Prostate gland (tissue), 2 donors: ENCODE measurements around the gene NUTM2D. TPM values are rescaled to one million over a fixed set of nuclear protein-coding genes. Genes with fewer than 3 reads are reported as not detected.
"Not testable (repeated sequence)": the region's sequence is repeated elsewhere in the genome, so short reads cannot be mapped to it uniquely, and the experiment has no call there.

Source experiments
- DNase-seq: peaks from one replicate; pipeline ENCODE4 v3.0.0-alpha.2; 2019; ENCODE audit warnings: low spot score
- H3K27ac ChIP-seq, 2 donors: fragments of 200-600 bp; sonication (generic); 2 replicates each; pipeline ENCODE4 v1.5.1; 2017 to 2019
- H3K27me3 ChIP-seq: fragments of 200-600 bp; sonication (generic); replicated peaks from 2 replicates; pipeline ENCODE4 v1.5.1; 2019; ENCODE audit not compliant: insufficient read depth
- H3K36me3 ChIP-seq, 2 donors: fragments of 200-600 bp; sonication (generic); 1 replicate in 1 of 2; 2 replicates in 1 of 2; pipeline versions ENCODE4 v1.5.1 to v1.8.1; 2017 to 2019
- H3K4me1 ChIP-seq: fragments of 200-600 bp; sonication (generic); replicated peaks from 2 replicates; pipeline ENCODE4 v1.5.1; 2019
- H3K4me3 ChIP-seq, 2 donors: fragments of 200-600 bp; sonication (generic); 2 replicates each; pipeline ENCODE4 v1.5.1; 2017 to 2019
- H3K9me3 ChIP-seq: fragments of 200-600 bp; sonication (generic); 2 replicates; pipeline ENCODE4 v1.5.1; 2017
- WGBS: methylation state at CpG from one replicate; pipeline ENCODE4 v1.1.5; 2018; 5-methylcytosine and 5-hydroxymethylcytosine counted together
- intact Hi-C: fragments of 100-400 bp; cut with DNase I; formaldehyde crosslinking; loops from one replicate; pipeline ENCODE4 v1.14.2; 2022
- small RNA-seq, 2 donors: library from RNA; depleted of rRNA; stranded (forward); fragments of <200 nt; gene quantifications; one replicate each; pipeline ENCODE3, GENCODE V24; 2016
- total RNA-seq, 2 donors: library from RNA; depleted of rRNA; stranded (reverse); fragments of >200 nt; gene quantifications; one replicate each; pipeline ENCODE4 v1.1.0, GENCODE V29; 2016

NUTM2D gene
- total RNA-seq, 2 donors from 2014 or later: 7.8 to 13.0 TPM

DNA sequence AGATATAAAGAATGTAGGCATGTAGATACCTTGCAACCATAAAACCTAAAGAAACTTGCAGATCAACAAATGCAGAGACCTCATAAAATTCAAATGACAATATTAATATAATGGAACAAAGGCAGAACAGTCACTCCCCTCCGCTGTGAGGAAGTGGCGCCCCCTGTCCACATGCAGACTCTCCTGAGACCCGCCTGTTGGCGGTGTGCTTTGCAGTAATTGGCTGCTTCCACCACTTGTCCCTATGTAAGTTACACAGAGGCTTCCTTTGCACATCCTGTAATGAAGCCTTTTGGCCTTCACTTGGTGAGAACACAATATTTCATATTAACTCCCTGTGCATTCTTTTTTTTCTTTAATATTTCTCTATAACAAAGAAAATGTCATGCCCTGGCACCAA, 21.6 kb downstream of the NUTM2D start:
- H3K4me1 ChIP-seq, H3K36me3 ChIP-seq, H3K9me3 ChIP-seq, H3K4me3 ChIP-seq, H3K27me3 ChIP-seq, H3K27ac ChIP-seq, DNase-seq, intact Hi-C loops: not testable (repeated sequence)
- 80% methylated on average over 4 of the region's 4 CpGs for WGBS

DNA sequence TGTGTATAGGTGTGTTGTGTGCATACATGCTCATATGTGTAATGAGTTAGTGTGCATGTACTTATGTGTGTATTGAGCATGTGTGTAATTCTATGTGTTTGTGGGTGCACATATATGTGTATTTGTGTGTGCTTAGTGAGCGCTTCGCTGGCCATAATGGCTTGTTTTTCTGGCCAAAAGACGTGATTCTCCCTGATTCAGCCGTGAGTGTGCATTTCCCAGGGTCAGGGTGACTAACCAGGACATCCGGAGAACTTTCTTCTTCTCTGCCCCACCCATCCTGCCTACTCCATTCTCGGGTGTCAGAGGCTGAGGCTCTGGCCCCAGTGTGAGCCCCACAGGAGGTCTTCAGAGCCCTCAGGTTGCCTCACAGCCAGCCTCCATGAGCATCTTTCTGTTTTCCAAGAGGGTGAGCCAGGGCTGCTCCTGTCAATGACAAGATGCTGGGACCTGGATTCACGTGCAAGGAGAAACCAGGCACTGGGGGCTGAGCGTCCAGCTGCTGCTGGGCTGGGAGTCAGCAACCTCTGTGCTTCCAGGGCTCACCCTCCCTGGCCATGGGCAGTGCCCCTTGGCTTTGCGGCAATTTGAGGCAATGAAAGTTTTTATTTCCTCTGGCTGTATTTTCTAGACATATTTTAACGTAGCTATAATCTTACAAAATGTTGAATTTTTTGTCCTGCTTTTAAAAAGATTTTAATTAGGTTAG, 25.8 kb downstream of the NUTM2D start:
- H3K4me3 ChIP-seq, intact Hi-C loops, DNase-seq, H3K4me1 ChIP-seq, H3K27ac ChIP-seq, H3K36me3 ChIP-seq, H3K9me3 ChIP-seq, H3K27me3 ChIP-seq: not testable (repeated sequence)
- WGBS: 83% methylated on average over 9 of the region's 10 CpGs

DNA sequence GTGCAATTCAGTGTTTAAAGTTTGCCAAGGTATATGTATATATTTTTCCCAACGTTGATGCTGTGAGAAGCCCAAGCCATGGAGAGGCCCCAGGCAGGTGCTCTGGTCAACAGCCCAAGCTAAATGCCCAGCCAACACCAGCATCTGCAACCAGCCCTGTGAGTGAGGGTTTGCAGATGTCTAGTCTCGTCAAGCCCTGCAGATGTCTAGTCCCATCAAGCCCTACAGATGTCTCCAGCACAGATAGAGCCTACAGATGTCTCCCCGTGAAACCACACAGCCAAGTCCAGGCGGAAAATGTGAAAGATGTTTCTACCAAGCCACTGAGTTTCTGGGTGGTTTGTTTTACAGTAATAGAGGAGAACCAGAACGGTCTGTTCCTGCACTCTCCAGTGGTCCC, 26.7 kb downstream of the NUTM2D start:
- H3K9me3 ChIP-seq, H3K27me3 ChIP-seq, DNase-seq, intact Hi-C loops, H3K4me1 ChIP-seq, H3K27ac ChIP-seq, H3K4me3 ChIP-seq, H3K36me3 ChIP-seq: not testable (repeated sequence)
- WGBS: 83% methylated on average over 4 of the region's 5 CpGs

DNA sequence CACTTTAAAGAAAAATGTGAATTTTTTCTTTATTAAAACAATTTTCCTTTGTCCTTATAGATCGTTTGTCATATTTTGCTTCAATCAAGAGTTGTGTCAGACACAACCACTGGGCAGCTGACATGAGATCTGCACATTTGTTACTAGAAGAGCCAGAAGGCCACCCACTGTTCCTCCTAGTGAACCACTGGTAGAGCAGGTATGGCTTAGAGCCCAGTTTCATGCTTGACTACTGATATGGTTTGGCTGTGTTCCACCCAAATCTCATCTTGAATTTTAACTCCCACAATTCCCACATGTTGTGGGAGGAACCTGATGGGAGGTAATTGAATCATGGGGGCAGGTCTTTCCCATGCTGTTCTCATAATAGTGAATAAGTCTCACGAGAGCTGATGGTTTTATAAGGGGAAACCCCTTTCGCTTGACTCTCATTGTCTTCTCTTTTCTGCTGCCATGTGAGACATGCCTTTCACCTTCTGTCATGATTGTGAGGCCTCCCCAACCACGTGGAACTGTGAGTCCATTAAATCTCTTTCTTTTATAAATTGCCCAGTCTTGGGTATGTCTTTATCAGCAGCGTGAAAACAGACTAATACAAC, 28.3 kb downstream of the NUTM2D start:
- DNase-seq, H3K9me3 ChIP-seq, H3K36me3 ChIP-seq, intact Hi-C loops, H3K4me1 ChIP-seq, H3K4me3 ChIP-seq, H3K27me3 ChIP-seq, H3K27ac ChIP-seq: not testable (repeated sequence)
- 52% methylated on average over 4 of the region's 5 CpGs for WGBS

DNA sequence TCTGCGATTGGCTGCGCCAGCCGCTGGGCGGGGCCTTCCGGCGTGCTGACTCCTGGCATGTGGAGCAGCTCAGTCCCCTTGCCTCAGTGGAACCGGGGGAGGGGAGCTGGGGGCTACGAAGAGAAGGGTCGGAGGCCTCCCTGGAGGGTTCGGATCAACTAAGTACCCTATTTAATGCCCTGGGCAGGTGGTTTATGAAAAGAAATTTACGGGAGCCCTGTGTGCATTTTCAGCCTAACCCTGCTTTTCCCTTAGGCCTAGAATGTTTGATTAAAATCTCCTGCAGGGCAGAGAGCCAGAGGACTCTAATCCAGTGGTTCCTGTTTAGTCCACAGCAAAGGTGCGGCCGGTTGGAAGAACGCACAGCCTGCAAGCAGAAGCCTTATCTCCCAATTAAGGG, 33.8 kb downstream of the NUTM2D start:
- H3K4me3 ChIP-seq, H3K9me3 ChIP-seq, H3K27me3 ChIP-seq, DNase-seq, H3K36me3 ChIP-seq, H3K27ac ChIP-seq, H3K4me1 ChIP-seq, intact Hi-C loops: not testable (repeated sequence)
- 22% methylated on average over 8 of the region's 14 CpGs for WGBS

DNA sequence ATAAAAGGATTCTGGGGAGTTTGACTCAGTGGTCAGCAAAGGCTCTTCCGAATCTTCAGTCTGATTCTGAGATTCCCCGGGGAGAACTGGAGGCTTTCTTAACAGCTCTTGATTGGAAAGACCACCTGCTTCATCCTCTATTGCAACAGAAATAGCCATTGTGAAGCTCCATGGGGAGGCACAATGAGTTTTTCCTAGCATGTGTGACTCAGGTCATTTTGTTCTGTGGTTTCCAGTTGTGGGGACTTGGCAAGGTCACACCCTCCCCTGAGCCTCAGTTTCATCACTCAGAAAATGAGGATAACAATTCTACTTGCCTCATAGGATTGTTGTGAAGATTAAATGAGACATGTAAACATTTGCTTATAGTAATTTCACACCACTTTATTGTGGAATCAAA, 38.7 kb downstream of the NUTM2D start:
- H3K4me3 ChIP-seq, H3K36me3 ChIP-seq, H3K9me3 ChIP-seq, intact Hi-C loops, DNase-seq, H3K27me3 ChIP-seq, H3K27ac ChIP-seq, H3K4me1 ChIP-seq: not testable (repeated sequence)
- 78% methylated on average over 2 of the region's 2 CpGs for WGBS

DNA sequence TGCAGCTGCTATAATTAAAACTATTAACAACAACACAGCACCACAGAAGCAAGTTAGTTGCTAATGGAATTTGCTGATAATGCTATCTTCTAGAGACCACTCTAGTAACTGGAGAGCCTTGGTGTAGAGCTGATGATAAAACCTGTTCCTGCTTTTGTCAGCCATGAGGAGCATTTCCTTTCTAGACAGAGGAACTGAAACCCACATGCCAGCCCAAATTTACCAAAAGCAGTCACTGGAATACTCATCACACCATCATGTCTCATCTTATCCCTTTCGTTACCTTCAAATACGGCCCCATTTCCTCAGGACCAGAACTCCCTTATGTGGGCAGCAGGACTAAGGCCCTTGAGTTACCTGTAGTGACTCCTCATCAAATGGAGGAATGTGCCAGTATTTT, 40.9 kb downstream of the NUTM2D start:
- 94% methylated on average over 2 of the region's 2 CpGs for WGBS
- H3K27me3 ChIP-seq, DNase-seq, intact Hi-C loops, H3K9me3 ChIP-seq, H3K4me1 ChIP-seq, H3K27ac ChIP-seq, H3K4me3 ChIP-seq, H3K36me3 ChIP-seq: not testable (repeated sequence)

DNA sequence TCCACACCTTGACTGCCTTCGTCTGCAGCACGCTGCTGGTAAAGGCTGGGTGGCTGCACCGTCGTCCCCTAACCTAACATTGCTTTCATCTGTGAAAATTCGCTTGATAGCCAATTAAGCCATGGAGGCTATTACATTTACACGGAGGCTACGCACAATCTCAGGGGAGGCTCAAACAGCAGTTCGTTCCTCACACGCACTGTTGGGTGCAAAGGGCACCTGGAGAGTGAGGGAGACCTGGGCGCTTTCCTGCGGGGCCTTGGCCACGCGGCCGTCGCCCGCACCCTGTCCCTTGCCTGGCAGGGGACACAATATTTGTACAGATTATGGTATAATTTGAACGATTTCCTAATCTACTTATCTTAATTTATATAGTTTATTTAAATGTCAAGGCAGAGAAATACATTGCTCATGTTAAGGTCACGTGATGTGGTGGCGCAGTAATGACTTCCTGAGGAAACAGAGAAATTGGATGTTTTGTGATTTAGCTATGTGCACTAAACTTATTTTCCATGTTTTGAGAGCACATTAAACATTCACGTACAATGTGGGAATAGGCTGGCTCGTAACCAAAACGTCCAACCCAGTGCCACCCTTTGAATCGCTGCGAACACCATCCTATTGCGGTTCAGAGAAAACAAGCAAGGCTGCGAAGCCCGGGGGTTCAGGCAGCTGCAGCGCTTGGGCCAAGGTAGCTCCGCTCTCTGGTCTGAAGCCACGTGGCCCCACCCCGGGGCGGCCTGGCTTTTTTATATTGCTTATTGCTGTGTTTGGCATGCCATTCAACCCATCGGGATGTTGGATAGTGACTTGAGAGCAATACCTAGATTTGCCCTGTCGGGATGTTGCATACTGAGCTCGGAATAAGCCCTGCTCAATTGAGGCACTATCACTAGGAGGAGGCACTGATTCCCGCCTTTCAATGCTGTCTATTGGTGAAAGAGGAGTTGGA, 50.2 kb downstream of the NUTM2D start:
- H3K4me1 ChIP-seq, H3K4me3 ChIP-seq, H3K27ac ChIP-seq, intact Hi-C loops, H3K27me3 ChIP-seq, H3K36me3 ChIP-seq, DNase-seq, H3K9me3 ChIP-seq: not testable (repeated sequence)
- 37% methylated on average over 36 of the region's 36 CpGs for WGBS

DNA sequence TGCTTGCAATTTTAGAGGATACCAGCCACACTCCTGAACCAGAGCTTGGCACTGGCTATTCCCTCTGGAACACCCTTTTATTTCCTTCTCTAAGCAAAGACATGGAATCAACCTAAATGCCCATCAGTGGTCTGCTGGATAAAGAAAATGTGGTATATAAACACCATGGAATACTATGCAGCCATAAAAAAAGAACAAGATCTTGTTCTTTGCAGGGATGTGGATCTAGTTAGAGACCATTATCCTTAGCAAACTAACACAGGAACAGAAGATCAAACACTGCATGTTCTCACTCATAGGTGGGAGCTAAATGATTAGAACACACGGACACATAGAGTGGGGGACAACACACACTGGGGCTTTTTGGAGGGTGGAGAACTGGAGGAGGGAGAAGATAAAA, 56.4 kb downstream of the NUTM2D start:
- H3K27ac ChIP-seq, DNase-seq, H3K36me3 ChIP-seq, H3K4me1 ChIP-seq, H3K27me3 ChIP-seq, H3K4me3 ChIP-seq, intact Hi-C loops, H3K9me3 ChIP-seq: not testable (repeated sequence)
- 96% methylated on average over 1 of the region's 1 CpG for WGBS

Small RNA genes lying within 50 kb of the gene (small RNA-seq; reads per million reads assigned to genes)
- 0 reads per million in 2 donors for gene AL355334.1

Other genes starting within 250 kb of the NUTM2D start
- 1 to 10 TPM; 3.6 to 9.5 TPM for gene NUTM2A, start 132.3 kb upstream of the NUTM2D start, total RNA-seq
- gene MINPP1, start 147.1 kb downstream of the NUTM2D start, total RNA-seq: 10 to 100 TPM; 26.6 to 29.3 TPM